Epithelial cell of esophagus (primary cell): ENCODE measurements around the gene SLC8A1.

Experiments
- DNase-seq: peaks from one replicate; pipeline ENCODE4 v3.0.0; 2010; ENCODE audit warnings: low read depth
- H3K4me3 ChIP-seq: 2 replicates; pipeline ENCODE4 v1.5.1; 2011; ENCODE audit warnings: mild to moderate bottlenecking, low read length, control low read depth
- TF ChIP-seq, protein P1 (sequence below): IDR thresholded peaks from 2 replicates; pipeline ENCODE4 v1.5.1; 2011; ENCODE audit warnings: low read depth, mild to moderate bottlenecking, low read length, control low read depth, inconsistent platforms; ENCODE audit not compliant: insufficient read depth; ENCODE audit errors: missing control alignments

Gene SLC8A1

DNA sequence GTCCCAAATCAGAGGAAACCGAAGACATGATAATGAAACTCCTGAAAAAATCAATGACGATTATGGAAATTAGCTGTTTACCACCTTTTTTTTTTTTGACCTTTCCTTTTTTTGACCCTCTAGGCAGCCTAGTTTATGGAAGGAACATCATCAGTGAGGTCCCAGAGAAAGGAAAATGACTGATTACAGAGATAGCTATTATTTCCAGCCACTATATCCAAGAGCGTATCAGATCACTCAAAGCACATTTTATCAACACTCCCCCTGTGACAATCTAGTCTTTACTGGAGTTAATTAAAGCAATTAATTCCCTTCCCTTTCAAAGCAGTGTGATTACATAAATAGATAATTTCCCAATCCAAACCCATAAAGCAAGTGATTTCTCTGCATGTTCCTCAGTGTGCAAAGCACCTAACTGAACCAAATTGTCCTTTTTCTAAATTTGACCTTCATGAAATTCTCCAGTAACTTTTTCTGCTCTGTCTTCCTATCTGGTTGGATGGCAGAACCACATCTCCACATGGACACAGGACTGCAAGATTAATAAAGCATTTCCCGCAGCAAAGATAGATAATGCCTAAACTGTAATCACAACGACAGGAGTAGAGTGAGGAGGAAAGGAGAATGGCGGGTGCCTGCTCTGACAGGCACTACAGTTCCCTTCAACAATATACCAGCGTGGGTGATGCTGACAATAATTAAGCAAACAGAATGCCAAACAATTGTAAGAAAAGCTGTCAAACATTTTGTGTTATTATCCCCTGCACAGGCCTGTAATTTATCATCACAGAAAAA is 194.4 kb downstream of the SLC8A1 start:
- no peak overlapping the region for H3K4me3 ChIP-seq
- DNase-seq: no peak
- TF ChIP-seq, protein P1, sequence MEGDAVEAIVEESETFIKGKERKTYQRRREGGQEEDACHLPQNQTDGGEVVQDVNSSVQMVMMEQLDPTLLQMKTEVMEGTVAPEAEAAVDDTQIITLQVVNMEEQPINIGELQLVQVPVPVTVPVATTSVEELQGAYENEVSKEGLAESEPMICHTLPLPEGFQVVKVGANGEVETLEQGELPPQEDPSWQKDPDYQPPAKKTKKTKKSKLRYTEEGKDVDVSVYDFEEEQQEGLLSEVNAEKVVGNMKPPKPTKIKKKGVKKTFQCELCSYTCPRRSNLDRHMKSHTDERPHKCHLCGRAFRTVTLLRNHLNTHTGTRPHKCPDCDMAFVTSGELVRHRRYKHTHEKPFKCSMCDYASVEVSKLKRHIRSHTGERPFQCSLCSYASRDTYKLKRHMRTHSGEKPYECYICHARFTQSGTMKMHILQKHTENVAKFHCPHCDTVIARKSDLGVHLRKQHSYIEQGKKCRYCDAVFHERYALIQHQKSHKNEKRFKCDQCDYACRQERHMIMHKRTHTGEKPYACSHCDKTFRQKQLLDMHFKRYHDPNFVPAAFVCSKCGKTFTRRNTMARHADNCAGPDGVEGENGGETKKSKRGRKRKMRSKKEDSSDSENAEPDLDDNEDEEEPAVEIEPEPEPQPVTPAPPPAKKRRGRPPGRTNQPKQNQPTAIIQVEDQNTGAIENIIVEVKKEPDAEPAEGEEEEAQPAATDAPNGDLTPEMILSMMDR: no peak

DNA sequence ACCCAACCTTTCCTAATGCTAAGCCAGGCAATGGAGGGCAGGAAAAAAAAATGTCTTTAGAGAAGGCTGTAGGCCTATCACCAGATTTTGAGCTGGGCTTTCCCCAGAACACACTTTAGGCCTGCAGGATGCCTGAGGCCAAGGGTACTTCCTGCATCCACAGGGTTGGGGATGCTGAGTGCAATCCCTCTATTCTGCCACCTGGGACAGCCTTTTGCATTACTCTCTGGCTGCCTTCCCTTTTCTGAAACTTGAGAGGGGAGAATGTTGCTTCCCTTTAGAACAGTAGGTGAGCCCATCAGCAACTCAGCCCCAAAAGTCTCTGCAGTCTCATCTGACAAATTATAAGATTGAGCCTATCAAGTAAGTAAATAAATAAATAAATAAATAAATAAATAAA is 195.2 kb downstream of the SLC8A1 start:
- H3K4me3 ChIP-seq: no peak overlapping the region
- TF ChIP-seq, protein P1: peak; percentile 52
- DNase-seq: peak; percentile 48

DNA sequence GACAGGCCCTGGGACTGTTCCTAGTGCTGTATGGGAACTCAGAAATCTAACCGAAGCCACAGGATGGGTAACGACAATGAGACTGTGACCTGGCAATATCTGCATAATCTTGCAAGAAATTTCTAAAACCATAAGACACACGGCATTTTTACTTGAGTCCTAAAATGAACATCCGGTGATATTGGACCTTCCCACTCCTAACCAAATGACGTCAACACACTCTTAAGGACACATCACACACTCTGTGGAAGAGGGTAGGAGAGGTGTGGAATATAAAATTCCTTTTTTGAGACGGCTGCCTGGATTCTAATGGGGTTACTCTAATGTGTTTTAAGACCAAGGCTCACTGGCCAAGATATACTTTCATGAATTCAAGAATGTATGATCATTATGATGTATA is 195.9 kb downstream of the SLC8A1 start:
- no peak for DNase-seq
- TF ChIP-seq, protein P1: no peak
- H3K4me3 ChIP-seq: no peak overlapping the region

DNA sequence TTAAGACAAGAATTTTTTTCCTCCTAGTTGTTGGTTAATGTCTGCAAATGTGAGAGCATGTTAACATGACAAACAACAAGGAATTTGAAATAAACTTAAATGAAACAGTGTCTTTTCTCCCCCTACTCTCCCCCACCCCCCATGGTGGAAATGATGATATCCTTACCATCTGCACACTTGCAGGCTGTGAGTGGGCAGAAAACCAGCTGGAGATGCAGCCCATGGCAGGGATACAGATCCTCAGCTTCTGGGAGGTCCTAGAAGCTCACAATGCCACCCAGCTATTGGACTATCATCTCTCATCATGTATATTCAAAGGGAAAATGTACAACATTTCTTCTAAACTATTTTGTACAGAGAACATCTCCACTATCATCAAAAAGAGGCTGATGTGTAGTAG is 196.8 kb downstream of the SLC8A1 start:
- H3K4me3 ChIP-seq: no peak overlapping the region
- no peak for DNase-seq

DNA sequence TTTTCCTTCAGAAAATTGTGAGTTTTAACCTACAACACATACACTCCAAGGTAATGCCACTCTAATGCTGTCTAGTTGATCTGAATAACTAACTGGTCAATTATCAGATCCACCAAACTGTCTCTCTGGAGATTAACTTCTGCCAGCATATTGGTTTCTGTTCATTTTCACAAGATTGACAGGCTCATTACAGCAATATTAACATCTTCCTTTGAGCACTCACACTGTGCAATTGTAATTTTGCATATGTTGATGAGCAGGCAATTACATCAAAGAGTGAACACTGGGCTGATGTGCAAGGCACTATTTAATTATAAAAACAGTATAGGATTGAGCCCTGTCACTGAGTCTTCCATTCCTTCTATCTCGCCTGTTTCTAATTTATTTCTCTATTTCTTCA is 197.3 kb downstream of the SLC8A1 start:
- TF ChIP-seq, protein P1: no peak
- no peak for DNase-seq

More for the DNA sequence above, 196.8 kb downstream of the SLC8A1 start:
- TF ChIP-seq, protein P1: no peak

DNA sequence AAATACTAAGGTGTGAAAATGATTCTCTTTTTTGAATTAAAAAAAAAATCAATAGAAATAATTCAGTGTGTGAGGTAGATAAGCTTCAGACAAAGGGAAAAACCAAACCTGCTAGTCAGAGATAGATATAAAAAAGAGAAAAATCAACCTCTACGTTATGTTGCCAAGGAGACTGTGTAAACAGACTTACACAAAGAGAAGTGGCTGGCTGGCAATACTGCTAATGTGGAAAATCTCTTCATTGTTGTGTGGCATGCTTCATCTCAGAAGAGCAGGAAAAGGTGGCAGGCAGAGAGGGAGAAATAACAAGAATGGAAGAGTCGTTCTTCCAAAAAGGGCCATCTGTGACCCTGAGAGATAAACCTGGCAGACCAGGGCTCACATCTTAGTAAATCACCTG is 200.8 kb downstream of the SLC8A1 start:
- H3K4me3 ChIP-seq: no peak overlapping the region
- TF ChIP-seq, protein P1: no peak
- DNase-seq: no peak

More for the DNA sequence above, 197.3 kb downstream of the SLC8A1 start:
- H3K4me3 ChIP-seq: no peak overlapping the region

DNA sequence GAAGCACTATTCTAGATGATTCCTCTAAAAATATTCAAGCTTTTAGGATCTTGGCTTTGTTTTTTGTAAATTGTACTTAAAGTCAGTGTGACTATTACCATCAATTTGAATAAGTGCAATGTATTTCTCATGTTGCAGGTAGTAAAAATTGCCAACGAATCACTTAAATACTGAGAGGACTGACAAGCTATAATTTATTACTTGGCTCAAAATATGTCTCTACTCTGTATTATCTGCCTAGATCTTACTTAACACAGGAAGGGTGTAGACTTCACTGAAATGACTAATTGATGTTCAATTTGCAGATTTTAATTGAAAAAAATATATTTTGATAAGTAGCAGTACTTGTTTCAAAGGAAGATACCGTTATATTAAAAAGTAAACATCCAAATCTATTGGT is 202.3 kb downstream of the SLC8A1 start:
- no peak for DNase-seq
- TF ChIP-seq, protein P1: no peak
- no peak overlapping the region for H3K4me3 ChIP-seq
